C1 segment of cervical spinal cord (tissue), 14 donors: Measurements from ENCODE around the gene CNTNAP3B.
"Not testable (repeated sequence)": the region's sequence is repeated elsewhere in the genome, so short reads cannot be mapped to it uniquely, and the experiment has no call there.

Source experiments
- DNase-seq, 14 donors: peaks; one replicate each; lab custom pipeline; 2025; lab: John Stamatoyannopoulos, UW

Gene CNTNAP3B

GRCh38 chr9:41977965-41978600 lies 151.1 kb downstream of the CNTNAP3B start:
- DNase-seq = not testable (repeated sequence)

- not testable (repeated sequence) for DNase-seq
Measured at GRCh38 chr9:41974906-41975305, 154.3 kb downstream of the CNTNAP3B start.

- not testable (repeated sequence) for DNase-seq
Measured at GRCh38 chr9:41953007-41953406, 176.2 kb downstream of the CNTNAP3B start.

- not testable (repeated sequence) for DNase-seq
Measured at GRCh38 chr9:41941738-41942137, 187.5 kb downstream of the CNTNAP3B start.

- not testable (repeated sequence) for DNase-seq
Measured at GRCh38 chr9:41938143-41938542, 191.1 kb downstream of the CNTNAP3B start.

GRCh38 chr9:41935727-41936126 lies 193.5 kb downstream of the CNTNAP3B start:
- DNase-seq = not testable (repeated sequence)

GRCh38 chr9:41929172-41929571 lies 200.1 kb downstream of the CNTNAP3B start:
- not testable (repeated sequence) for DNase-seq

GRCh38 chr9:41917374-41917773 lies 211.9 kb downstream of the CNTNAP3B start:
- DNase-seq = not testable (repeated sequence)

GRCh38 chr9:41905488-41905887 lies 223.7 kb downstream of the CNTNAP3B start:
- not testable (repeated sequence) for DNase-seq

- DNase-seq = not testable (repeated sequence)
Measured at GRCh38 chr9:41902762-41903161, 226.5 kb downstream of the CNTNAP3B start.

- DNase-seq = not testable (repeated sequence)
Measured at GRCh38 chr9:41898720-41899343, 230.4 kb downstream of the CNTNAP3B start.

GRCh38 chr9:41874557-41874956 lies 254.7 kb downstream of the CNTNAP3B start:
- not testable (repeated sequence) for DNase-seq

- DNase-seq = not testable (repeated sequence)
Measured at GRCh38 chr9:41855422-41855821, 273.8 kb downstream of the CNTNAP3B start.

GRCh38 chr9:41851848-41852740 lies 277.1 kb downstream of the CNTNAP3B start:
- DNase-seq = not testable (repeated sequence)

- DNase-seq = not testable (repeated sequence)
Measured at GRCh38 chr9:41847829-41848228, 281.4 kb downstream of the CNTNAP3B start.
